ENCODE results near the gene C11orf21. TPM values are rescaled to one million over a fixed set of nuclear protein-coding genes. Genes with fewer than 3 reads are reported as not detected.

C11orf21 gene
- total RNA-seq, 2 donors from 2014 or later = 50.1 to 89.1 TPM

GRCh38 chr11:2310073-2310785 is 8.5 kb upstream of the C11orf21 start:
- Mint-ChIP-seq H3K27me3 (no peaks in the 10 kb centered on the region), H3K36me3 (ENCODE audit: low read depth) (no peaks in the 10 kb centered on the region), H3K27ac (no peak overlapping the region), H3K4me3 (no peak overlapping the region), H3K4me1 (peaks cover 20% of the 10 kb centered on the region)
- DNase-seq = peak in 1 of 3 donors; percentile 4
- no peaks in the 10 kb centered on the region for H3K9me3 ChIP-seq (ENCODE audit: control insufficient read depth, low read length, poor library complexity, severe bottlenecking)
- no peak for ATAC-seq

- Mint-ChIP-seq H3K36me3 (ENCODE audit: low read depth) (no peaks in the 10 kb centered on the region), H3K4me1 (peaks cover 20% of the 10 kb centered on the region), H3K27me3 (no peaks in the 10 kb centered on the region), H3K27ac (no peak overlapping the region), H3K4me3 (no peak overlapping the region)
- ATAC-seq (no peak), DNase-seq (peak in 1 of 3 donors; percentile 1)
- no peaks in the 10 kb centered on the region for H3K9me3 ChIP-seq (ENCODE audit: control insufficient read depth, low read length, poor library complexity, severe bottlenecking)
Observed at GRCh38 chr11:2309251-2310072, 7.7 kb upstream of the C11orf21 start.

GRCh38 chr11:2308713-2309112 is 7.0 kb upstream of the C11orf21 start:
- Mint-ChIP-seq H3K27me3 (no peaks in the 10 kb centered on the region), H3K27ac (no peak overlapping the region), H3K4me3 (no peak overlapping the region), H3K4me1 (peaks cover 19% of the 10 kb centered on the region), H3K36me3 (ENCODE audit: low read depth) (no peaks in the 10 kb centered on the region)
- no peaks in the 10 kb centered on the region for H3K9me3 ChIP-seq (ENCODE audit: control insufficient read depth, low read length, poor library complexity, severe bottlenecking)
- no peak for DNase-seq
- no peak for ATAC-seq

GRCh38 chr11:2307501-2308331 is 6.0 kb upstream of the C11orf21 start:
- no peak overlapping the region for H3K4me3 Mint-ChIP-seq
- H3K27ac Mint-ChIP-seq = peak overlapping the region; percentile 29
- peak in 1 of 3 donors; percentile 1 for DNase-seq

GRCh38 chr11:2306877-2307500 is 5.3 kb upstream of the C11orf21 start:
- H3K9me3 ChIP-seq (ENCODE audit: control insufficient read depth, low read length, poor library complexity, severe bottlenecking) = no peaks in the 10 kb centered on the region
- H3K36me3 Mint-ChIP-seq (ENCODE audit: low read depth) = no peaks in the 10 kb centered on the region
- peak in 1 of 3 donors; percentile 3 for DNase-seq
- H3K4me1 Mint-ChIP-seq = peaks cover 15% of the 10 kb centered on the region
- ATAC-seq = no peak
- H3K27me3 Mint-ChIP-seq = no peaks in the 10 kb centered on the region
- peak overlapping the region; percentile 15 for H3K4me3 Mint-ChIP-seq
- H3K27ac Mint-ChIP-seq = peak overlapping the region; percentile 88

More at GRCh38 chr11:2307501-2308331, 6.0 kb upstream of the C11orf21 start:
- no peaks in the 10 kb centered on the region for H3K27me3 Mint-ChIP-seq
- H3K4me1 Mint-ChIP-seq = peaks cover 17% of the 10 kb centered on the region
- no peaks in the 10 kb centered on the region for H3K9me3 ChIP-seq (ENCODE audit: control insufficient read depth, low read length, poor library complexity, severe bottlenecking)
- no peaks in the 10 kb centered on the region for H3K36me3 Mint-ChIP-seq (ENCODE audit: low read depth)
- ATAC-seq = no peak

- Mint-ChIP-seq H3K27me3 (no peaks in the 10 kb centered on the region), H3K4me1 (peaks cover 19% of the 10 kb centered on the region), H3K27ac (peak overlapping the region; percentile 88), H3K36me3 (ENCODE audit: low read depth) (peaks cover 3% of the 10 kb centered on the region), H3K4me3 (peak overlapping the region; percentile 84)
- H3K9me3 ChIP-seq (ENCODE audit: control insufficient read depth, low read length, poor library complexity, severe bottlenecking) = no peaks in the 10 kb centered on the region
- DNase-seq (peak in 1 of 3 donors; percentile 2), ATAC-seq (no peak)
Observed at GRCh38 chr11:2306452-2306823, 4.7 kb upstream of the C11orf21 start.

- no peaks in the 10 kb centered on the region for H3K27me3 Mint-ChIP-seq
- H3K4me1 Mint-ChIP-seq = peaks cover 19% of the 10 kb centered on the region
- peak; percentile 16 for ATAC-seq
- peaks cover 3% of the 10 kb centered on the region for H3K36me3 Mint-ChIP-seq (ENCODE audit: low read depth)
- peak overlapping the region; percentile 84 for H3K4me3 Mint-ChIP-seq
- peak in 1 of 3 donors; percentile 5 for DNase-seq
- H3K27ac Mint-ChIP-seq = peak overlapping the region; percentile 88
- no peaks in the 10 kb centered on the region for H3K9me3 ChIP-seq (ENCODE audit: control insufficient read depth, low read length, poor library complexity, severe bottlenecking)
Observed at GRCh38 chr11:2305788-2306451, 4.2 kb upstream of the C11orf21 start.

- no peaks in the 10 kb centered on the region for H3K9me3 ChIP-seq (ENCODE audit: control insufficient read depth, low read length, poor library complexity, severe bottlenecking)
- H3K36me3 Mint-ChIP-seq (ENCODE audit: low read depth) = peaks cover 3% of the 10 kb centered on the region
- no peaks in the 10 kb centered on the region for H3K27me3 Mint-ChIP-seq
- H3K4me3 Mint-ChIP-seq = peak overlapping the region; percentile 84
- H3K27ac Mint-ChIP-seq = peak overlapping the region; percentile 88
- H3K4me1 Mint-ChIP-seq = peaks cover 23% of the 10 kb centered on the region
- DNase-seq (peak; percentile 63 to 83 (median 75)), ATAC-seq (peak; percentile 61)
Observed at GRCh38 chr11:2305140-2305778, 3.5 kb upstream of the C11orf21 start.

GRCh38 chr11:2304506-2305139 is 2.9 kb upstream of the C11orf21 start:
- H3K9me3 ChIP-seq (ENCODE audit: control insufficient read depth, low read length, poor library complexity, severe bottlenecking) = no peaks in the 10 kb centered on the region
- no peak for ATAC-seq
- H3K27me3 Mint-ChIP-seq = no peaks in the 10 kb centered on the region
- H3K4me3 Mint-ChIP-seq = peak overlapping the region; percentile 19
- peaks cover 25% of the 10 kb centered on the region for H3K4me1 Mint-ChIP-seq
- H3K36me3 Mint-ChIP-seq (ENCODE audit: low read depth) = peaks cover 3% of the 10 kb centered on the region
- H3K27ac Mint-ChIP-seq = peak overlapping the region; percentile 88
- DNase-seq = peak in 1 of 3 donors; percentile 1

GRCh38 chr11:2303627-2304505 is 2.1 kb upstream of the C11orf21 start:
- ATAC-seq (no peak), DNase-seq (peak in 1 of 3 donors; percentile 3)
- H3K27ac Mint-ChIP-seq = peak overlapping the region; percentile 88
- peak overlapping the region; percentile 97 for H3K4me3 Mint-ChIP-seq
- no peaks in the 10 kb centered on the region for H3K9me3 ChIP-seq (ENCODE audit: control insufficient read depth, low read length, poor library complexity, severe bottlenecking)
- H3K27me3 Mint-ChIP-seq = no peaks in the 10 kb centered on the region
- H3K36me3 Mint-ChIP-seq (ENCODE audit: low read depth) = peaks cover 3% of the 10 kb centered on the region
- peaks cover 28% of the 10 kb centered on the region for H3K4me1 Mint-ChIP-seq

Data from T-helper 17 cell (primary cell).